GM20431 (cell line): ENCODE results near the gene HEATR9.

Experiments used
- in situ Hi-C: fragments of 300-500 bp; cut with MseI, MboI; formaldehyde crosslinking; loops from one replicate; pipeline ENCODE4 v1.15.0; 2020; ENCODE audit warnings: low sequenced_read_pairs; ENCODE audit not compliant: unreplicated experiment

The HEATR9 gene

DNA sequence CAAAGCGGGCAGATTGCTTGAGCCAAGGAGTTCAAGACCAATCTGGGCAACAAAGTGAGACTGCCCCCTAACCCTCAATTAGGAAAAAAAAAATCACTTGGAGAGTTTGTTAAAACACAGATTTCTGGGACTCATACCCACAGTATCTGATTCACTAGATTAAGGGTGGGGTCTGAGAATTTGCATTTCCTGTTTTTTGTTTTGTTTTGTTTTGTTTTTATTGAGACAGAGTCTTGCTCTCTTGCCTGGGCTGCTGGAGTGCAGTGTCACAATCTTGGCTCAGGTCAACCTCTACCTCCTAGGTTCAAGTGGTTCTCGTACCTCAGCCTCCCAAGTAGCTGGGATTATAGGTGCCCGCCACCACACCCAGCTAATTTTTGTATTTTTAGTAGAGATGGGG lies 1.1 kb downstream of the HEATR9 start:
- in situ Hi-C loops = no loop called here

GRCh38 chr17:35866341-35866950 lies 2.2 kb downstream of the HEATR9 start:
- in situ Hi-C loops = no loop called here

DNA sequence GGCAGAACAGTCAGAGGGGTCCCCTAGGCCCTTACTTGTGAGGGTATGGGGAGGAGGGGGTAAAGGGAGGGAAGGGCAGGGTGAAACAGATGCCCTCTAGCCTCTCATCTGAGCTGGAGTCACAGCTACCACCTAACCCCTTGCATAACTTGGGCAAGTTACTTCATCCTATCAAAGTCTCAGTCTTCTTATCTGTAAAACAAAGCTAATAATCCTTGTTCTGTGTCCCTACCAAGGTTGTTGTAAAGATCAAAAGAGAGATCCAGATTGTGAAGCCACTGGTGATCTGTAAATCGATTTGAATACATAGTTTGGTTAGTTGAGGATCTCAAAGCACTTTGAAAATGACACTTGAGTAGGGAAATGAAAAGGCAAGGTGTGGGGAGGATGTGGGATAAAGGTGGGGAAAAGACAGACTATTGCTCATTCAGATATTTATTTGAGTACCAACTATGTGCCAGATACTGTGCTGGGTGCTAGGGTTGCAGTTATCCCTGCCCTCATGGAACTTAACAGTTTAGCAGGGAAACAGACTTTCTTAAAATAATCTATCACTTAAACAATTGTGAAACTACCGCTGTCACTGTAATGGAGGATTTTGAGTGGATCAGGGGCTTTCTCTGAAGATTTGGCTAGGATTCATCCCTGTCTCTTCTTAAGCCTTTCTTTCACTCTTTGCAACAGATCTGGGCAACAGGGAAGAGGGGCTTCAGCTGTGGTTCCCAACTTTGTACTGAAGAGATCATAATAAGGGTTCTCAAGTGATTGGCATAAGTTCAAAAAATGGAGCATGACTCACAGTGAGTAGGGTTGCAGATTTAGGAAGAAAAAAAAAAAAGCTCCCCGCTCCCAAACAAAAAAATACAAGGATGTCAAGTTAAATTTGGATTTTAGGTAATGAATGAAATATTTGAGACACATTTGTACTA lies 3.0 kb downstream of the HEATR9 start:
- in situ Hi-C loops = no loop called here

DNA sequence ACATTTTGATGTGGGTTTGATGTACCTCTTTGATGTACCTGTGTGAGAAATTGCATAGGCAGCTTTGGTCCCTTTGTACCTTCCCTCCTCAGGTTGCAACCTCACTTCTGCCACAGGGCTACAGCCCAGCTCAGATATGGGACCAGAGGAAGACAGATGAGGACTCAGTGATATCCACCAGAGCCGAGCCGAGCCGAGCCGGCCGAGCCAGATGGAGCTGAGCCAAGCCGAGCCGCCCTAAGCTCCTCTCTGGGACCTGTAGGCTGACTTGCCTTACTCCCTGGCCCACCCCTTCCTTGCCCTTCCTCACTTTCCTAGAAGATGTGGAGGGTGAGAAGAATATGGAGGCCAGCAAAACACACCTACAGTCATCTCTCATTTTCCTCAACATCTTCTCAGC lies 3.8 kb downstream of the HEATR9 start:
- in situ Hi-C loops = no loop called here

DNA sequence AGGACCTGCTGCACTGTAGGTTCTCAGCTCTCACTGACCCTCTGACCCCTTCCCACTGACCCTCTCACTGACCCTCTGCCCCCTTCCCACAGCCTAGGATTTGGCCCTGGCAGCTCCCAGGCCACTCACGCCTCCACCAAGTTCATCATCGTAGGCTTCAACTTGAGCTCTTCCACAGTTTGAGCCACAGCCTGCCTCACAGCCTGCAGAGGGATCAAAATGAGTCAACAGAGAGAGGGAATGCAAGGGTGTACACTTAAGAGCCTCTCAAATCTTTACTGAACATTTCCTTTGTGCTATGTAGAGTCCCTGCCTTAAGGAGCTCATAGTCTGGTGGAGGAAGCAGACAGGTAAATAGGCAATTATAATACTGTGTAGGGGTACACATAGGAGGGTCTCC lies 12.1 kb downstream of the HEATR9 start:
- in situ Hi-C loops = no loop called here

DNA sequence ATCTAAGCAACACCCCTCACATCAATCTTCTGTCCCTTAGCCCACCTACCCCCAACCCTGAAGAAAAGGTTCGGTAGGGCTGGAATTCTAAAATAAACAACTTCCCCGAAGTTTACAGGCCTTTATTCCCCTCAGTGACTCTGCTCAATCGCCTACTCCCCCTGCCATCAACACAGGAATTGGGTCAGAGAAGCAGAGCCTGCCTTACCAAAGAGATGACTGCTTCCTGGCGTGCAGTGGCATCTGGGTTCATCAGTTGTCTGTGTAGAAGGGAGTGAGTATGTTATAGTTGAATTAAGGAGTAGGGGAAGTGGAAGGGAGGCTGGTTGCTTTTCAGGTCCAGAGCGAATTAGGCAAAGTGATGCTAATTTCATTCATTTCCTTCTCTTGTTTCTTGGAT lies 12.7 kb downstream of the HEATR9 start:
- in situ Hi-C loops = no loop called here

DNA sequence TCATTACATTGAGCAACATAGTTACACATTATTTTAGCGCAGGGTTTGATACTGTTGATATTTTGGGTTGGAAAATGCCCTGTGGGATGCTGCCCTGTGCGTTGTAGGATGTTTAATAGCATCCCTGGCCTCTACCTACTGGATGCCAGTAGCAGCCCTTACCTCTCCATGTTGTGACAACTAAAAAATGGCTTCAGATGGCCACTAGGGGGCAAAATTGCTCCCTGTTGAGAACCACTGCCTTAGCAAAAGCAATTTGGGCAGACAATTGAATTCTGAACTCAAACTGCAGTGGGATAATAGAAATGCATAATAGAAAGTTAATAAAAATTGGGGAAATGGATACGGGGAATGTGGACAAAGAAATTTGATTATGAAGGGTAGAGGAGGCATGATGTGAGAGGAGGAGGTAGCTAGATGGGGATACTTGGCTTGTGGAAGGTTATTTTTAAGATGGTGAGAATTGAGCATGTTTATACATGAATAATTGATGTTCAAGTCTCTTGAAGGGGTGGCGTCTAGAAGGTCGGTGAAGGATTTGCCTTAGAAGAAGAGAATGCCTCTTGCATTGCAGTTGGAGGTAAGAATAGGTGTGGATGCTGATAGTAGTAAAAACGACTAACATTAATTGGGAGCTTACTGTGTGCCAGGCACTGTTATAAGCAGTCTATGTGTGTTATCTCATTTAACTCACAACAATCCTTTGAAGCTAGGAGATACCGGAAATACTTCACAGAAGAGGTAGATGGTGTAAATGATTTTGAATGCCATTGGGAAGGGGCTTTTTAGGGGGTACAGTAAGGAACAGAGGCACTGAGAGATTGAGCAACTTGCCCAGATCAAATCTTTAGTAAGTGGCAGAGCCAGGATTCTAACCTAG lies 19.0 kb downstream of the HEATR9 start:
- in situ Hi-C loops = no loop called here

DNA sequence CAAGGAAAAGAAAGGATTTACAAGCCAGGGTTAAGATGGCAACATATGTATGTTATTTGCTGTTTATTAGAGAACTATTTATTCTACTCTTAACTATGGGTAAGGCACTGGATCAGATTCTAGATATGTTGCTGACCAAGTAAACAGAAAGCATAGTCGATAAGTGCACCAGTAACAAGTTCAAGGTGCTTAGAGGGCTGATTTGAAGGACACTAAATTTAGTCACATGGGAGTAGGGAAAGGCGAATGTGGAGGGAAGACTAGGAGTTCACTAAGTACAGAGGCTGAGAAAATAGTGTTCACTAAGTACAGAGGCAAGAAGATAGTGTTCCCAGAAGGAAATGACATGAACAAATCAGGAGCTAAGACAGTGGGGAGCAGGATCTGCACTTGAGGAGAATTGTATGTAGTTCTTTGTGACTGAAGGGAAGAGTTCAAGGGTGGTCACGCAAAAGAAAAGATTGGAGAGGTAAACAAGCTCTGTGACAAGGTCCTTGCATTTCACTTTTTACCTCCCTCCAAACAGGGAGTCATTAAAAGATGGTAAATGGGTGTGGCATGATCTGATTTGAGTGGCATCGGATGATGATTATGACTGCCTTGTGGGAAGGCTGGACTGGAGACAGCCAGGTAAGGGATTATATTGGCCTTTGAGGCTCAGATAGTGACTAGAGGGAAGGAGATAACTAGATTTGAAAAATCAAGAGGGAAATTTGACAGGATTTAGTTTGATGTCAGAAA lies 20.9 kb downstream of the HEATR9 start:
- in situ Hi-C loops = no loop called here

- in situ Hi-C loops = no loop called here
These were observed 21.7 kb downstream of the HEATR9 start for GRCh38 chr17:35847006-35847405.

- in situ Hi-C loops = no loop called here
These were observed 22.5 kb downstream of the HEATR9 start for GRCh38 chr17:35846055-35846809.

GRCh38 chr17:35844547-35844946 lies 24.1 kb downstream of the HEATR9 start:
- in situ Hi-C loops = no loop called here

- in situ Hi-C loops = no loop called here
These were observed 25.0 kb downstream of the HEATR9 start for GRCh38 chr17:35843698-35844097.

- in situ Hi-C loops = no loop called here
These were observed 26.5 kb downstream of the HEATR9 start for GRCh38 chr17:35842239-35842638.

GRCh38 chr17:35841505-35841904 lies 27.2 kb downstream of the HEATR9 start:
- in situ Hi-C loops = no loop called here

DNA sequence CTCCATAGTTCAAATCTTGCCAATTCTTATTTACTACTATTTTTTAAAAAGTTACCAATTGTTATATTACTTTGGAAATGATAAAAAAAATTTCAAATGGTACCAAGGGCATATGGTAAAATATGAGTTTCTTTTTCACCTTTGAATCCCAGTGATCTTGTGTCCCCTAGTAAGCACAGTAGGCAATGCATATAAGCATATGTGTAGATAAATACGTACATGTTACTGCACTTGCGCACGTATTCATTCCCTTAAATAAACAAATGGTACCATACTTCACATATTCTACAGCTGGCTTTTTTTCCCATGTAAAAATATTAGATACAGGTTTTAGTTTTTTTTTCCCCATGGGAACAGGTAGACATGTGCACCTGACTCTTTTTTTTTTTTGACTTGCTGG lies 27.6 kb downstream of the HEATR9 start:
- in situ Hi-C loops = no loop called here

DNA sequence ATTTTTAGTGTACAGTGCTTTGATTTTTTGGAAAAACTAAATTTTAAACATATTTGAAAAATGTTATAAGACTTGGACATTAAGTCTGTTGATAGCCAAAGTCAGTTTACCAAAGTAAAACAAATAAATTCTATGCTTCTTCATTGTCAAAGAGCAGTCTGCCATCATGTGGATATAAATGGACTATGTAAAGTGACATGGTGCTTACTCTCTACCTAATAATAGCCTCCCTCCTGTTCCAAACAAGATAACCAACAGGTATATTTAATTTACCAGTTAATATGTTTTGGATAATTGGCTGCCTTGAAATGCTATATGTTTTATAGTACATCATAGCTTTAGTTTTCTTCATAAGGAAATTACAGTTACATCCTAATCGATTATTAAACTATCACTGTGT lies 43.5 kb downstream of the HEATR9 start:
- in situ Hi-C loops = no loop called here

DNA sequence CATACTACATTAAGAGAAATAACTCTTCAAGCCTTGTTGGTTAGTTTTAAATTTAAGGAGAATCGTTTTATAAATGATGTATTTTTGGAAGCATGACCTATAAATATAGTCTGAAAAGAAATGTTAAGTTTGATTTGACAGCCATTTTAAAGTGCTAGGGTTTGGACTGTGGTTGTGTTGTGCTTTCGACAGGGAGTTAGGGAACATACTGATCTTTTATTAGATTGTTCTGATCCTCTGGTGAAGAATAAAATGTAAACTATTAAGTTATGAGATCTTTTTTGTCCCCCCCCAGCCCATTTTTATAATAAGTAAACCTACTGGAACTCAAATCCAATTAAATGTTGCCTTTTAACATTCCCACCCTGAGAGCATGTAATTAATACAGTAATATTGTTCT lies 47.4 kb downstream of the HEATR9 start:
- in situ Hi-C loops = no loop called here

- in situ Hi-C loops = no loop called here
These were observed 49.2 kb downstream of the HEATR9 start for GRCh38 chr17:35819455-35819854.

DNA sequence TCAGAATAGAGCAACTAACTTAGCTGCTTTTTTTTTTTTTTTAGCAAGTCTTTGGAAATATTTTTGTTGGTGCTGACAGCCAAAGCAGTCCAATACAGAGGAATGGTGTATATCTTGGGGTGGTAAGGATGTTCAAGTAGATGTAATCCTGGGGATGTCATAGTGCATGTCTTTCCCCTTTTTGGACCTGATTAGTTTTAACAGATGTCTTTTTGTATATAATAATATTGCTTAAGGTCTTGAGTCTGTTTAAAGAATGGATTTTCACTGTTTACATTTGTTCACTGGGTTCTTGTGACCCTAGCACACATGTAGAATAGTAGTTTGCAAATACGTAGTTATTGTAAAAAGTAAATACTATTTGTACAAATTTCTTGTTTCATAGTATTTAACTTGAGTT lies 51.5 kb downstream of the HEATR9 start:
- in situ Hi-C loops = no loop called here
